Measurements from ENCODE around the gene MPZL1. TPM values are rescaled to one million over a fixed set of nuclear protein-coding genes. Genes with fewer than 3 reads are reported as not detected.
A peak's percentile ranks its signal among the peaks of the same experiment; 100 is the strongest.

MPZL1 gene
- total RNA-seq, 2 experiments from 2014 or later = 21.9 to 23.0 TPM

- CTCF ChIA-PET = no interaction called here
- Mint-ChIP-seq H3K36me3 (no peaks in the 10 kb centered on the region), H3K9me3 (no peaks in the 10 kb centered on the region), H3K4me1 (ENCODE audit: low read depth) (peaks cover 21% of the 10 kb centered on the region), H3K4me3 (no peak overlapping the region), H3K27me3 (no peaks in the 10 kb centered on the region), H3K27ac (no peak overlapping the region)
- no peak for DNase-seq
- intact Hi-C loops (cut with micrococcal nuclease) = no loop called here
- POLR2A ChIA-PET = interaction anchor here (0.6 kb wide), 1 partner anchor 35 kb away, joined by 3 read pairs; no protein-coding TSS in a partner anchor
Observed at GRCh38 chr1:167757433-167758309, 35.9 kb downstream of the MPZL1 start.

- intact Hi-C loops (cut with micrococcal nuclease) = no loop called here
Observed at GRCh38 chr1:167761400-167761799, 39.6 kb downstream of the MPZL1 start.

GRCh38 chr1:167762061-167762746 lies 40.4 kb downstream of the MPZL1 start:
- DNase-seq = peak; percentile 24
- H3K4me3 Mint-ChIP-seq = no peak overlapping the region
- H3K27me3 Mint-ChIP-seq = no peaks in the 10 kb centered on the region
- peaks cover 1% of the 10 kb centered on the region for H3K36me3 Mint-ChIP-seq
- CTCF ChIA-PET = no interaction called here
- H3K27ac Mint-ChIP-seq = peak overlapping the region; percentile 13
- H3K9me3 Mint-ChIP-seq = no peaks in the 10 kb centered on the region
- POLR2A ChIA-PET = interaction anchor here (0.8 kb wide), 1 partner anchor 45 kb away, joined by 3 read pairs; no protein-coding TSS in a partner anchor
- H3K4me1 Mint-ChIP-seq (ENCODE audit: low read depth) = peaks cover 16% of the 10 kb centered on the region
- intact Hi-C loops (cut with micrococcal nuclease) = no loop called here

More at GRCh38 chr1:167761400-167761799, 39.6 kb downstream of the MPZL1 start:
- DNase-seq = no peak
- Mint-ChIP-seq H3K9me3 (no peaks in the 10 kb centered on the region), H3K27me3 (no peaks in the 10 kb centered on the region), H3K36me3 (peaks cover 1% of the 10 kb centered on the region), H3K4me1 (ENCODE audit: low read depth) (peaks cover 16% of the 10 kb centered on the region), H3K27ac (no peak overlapping the region), H3K4me3 (no peak overlapping the region)
- CTCF ChIA-PET = interaction anchor here (0.6 kb wide), 1 partner anchor 45 kb away, joined by 3 read pairs; no protein-coding TSS in a partner anchor
- POLR2A ChIA-PET = interaction anchor here (0.8 kb wide), 1 partner anchor 45 kb away, joined by 3 read pairs; no protein-coding TSS in a partner anchor

- intact Hi-C loops (cut with micrococcal nuclease) = no loop called here
- Mint-ChIP-seq H3K36me3 (peaks cover 7% of the 10 kb centered on the region), H3K27ac (no peak overlapping the region), H3K4me1 (ENCODE audit: low read depth) (peaks cover 16% of the 10 kb centered on the region), H3K4me3 (no peak overlapping the region), H3K9me3 (no peaks in the 10 kb centered on the region), H3K27me3 (no peaks in the 10 kb centered on the region)
- CTCF ChIA-PET = no interaction called here
- POLR2A ChIA-PET = no interaction called here
- DNase-seq = no peak
Observed at GRCh38 chr1:167763525-167764220, 41.9 kb downstream of the MPZL1 start.

GRCh38 chr1:167764458-167765330 lies 42.9 kb downstream of the MPZL1 start:
- H3K4me3 Mint-ChIP-seq = no peak overlapping the region
- no peak overlapping the region for H3K27ac Mint-ChIP-seq
- POLR2A ChIA-PET = no interaction called here
- H3K36me3 Mint-ChIP-seq = peaks cover 9% of the 10 kb centered on the region
- H3K9me3 Mint-ChIP-seq = no peaks in the 10 kb centered on the region
- H3K4me1 Mint-ChIP-seq (ENCODE audit: low read depth) = peaks cover 16% of the 10 kb centered on the region
- H3K27me3 Mint-ChIP-seq = no peaks in the 10 kb centered on the region
- DNase-seq = no peak
- CTCF ChIA-PET = no interaction called here
- intact Hi-C loops (cut with micrococcal nuclease) = no loop called here

GRCh38 chr1:167765496-167765895 lies 43.7 kb downstream of the MPZL1 start:
- Mint-ChIP-seq H3K9me3 (no peaks in the 10 kb centered on the region), H3K27ac (no peak overlapping the region), H3K27me3 (no peaks in the 10 kb centered on the region), H3K4me3 (no peak overlapping the region), H3K36me3 (peaks cover 16% of the 10 kb centered on the region), H3K4me1 (ENCODE audit: low read depth) (peaks cover 16% of the 10 kb centered on the region)
- POLR2A ChIA-PET = no interaction called here
- intact Hi-C loops (cut with micrococcal nuclease) = no loop called here
- no peak for DNase-seq
- CTCF ChIA-PET = no interaction called here

- no peak for DNase-seq
- intact Hi-C loops (cut with micrococcal nuclease) = no loop called here
- Mint-ChIP-seq H3K4me3 (no peak overlapping the region), H3K27me3 (no peaks in the 10 kb centered on the region), H3K27ac (no peak overlapping the region), H3K36me3 (peaks cover 16% of the 10 kb centered on the region), H3K4me1 (ENCODE audit: low read depth) (peaks cover 11% of the 10 kb centered on the region), H3K9me3 (no peaks in the 10 kb centered on the region)
- CTCF ChIA-PET = interaction anchor here (1.5 kb wide), 1 partner anchor 13 kb away, joined by 3 read pairs; no protein-coding TSS in a partner anchor
- POLR2A ChIA-PET = no interaction called here
Observed at GRCh38 chr1:167766538-167766937, 44.8 kb downstream of the MPZL1 start.

GRCh38 chr1:167767761-167768160 lies 46.0 kb downstream of the MPZL1 start:
- H3K36me3 Mint-ChIP-seq = peaks cover 26% of the 10 kb centered on the region
- DNase-seq = no peak
- no peak overlapping the region for H3K4me3 Mint-ChIP-seq
- H3K27me3 Mint-ChIP-seq = no peaks in the 10 kb centered on the region
- H3K9me3 Mint-ChIP-seq = no peaks in the 10 kb centered on the region
- H3K27ac Mint-ChIP-seq = no peak overlapping the region
- no peaks in the 10 kb centered on the region for H3K4me1 Mint-ChIP-seq (ENCODE audit: low read depth)
- CTCF ChIA-PET = interaction anchor here (1.5 kb wide), 1 partner anchor 14 kb away, joined by 3 read pairs; no protein-coding TSS in a partner anchor
- intact Hi-C loops (cut with micrococcal nuclease) = no loop called here
- POLR2A ChIA-PET = no interaction called here

GRCh38 chr1:167770127-167770526 lies 48.3 kb downstream of the MPZL1 start:
- H3K4me1 Mint-ChIP-seq (ENCODE audit: low read depth) = peaks cover 2% of the 10 kb centered on the region
- no peak overlapping the region for H3K4me3 Mint-ChIP-seq
- intact Hi-C loops (cut with micrococcal nuclease) = no loop called here
- peaks cover 28% of the 10 kb centered on the region for H3K36me3 Mint-ChIP-seq
- no peaks in the 10 kb centered on the region for H3K9me3 Mint-ChIP-seq
- ChIA-PET POLR2A (no interaction called here), CTCF (no interaction called here)
- no peaks in the 10 kb centered on the region for H3K27me3 Mint-ChIP-seq
- no peak for DNase-seq
- no peak overlapping the region for H3K27ac Mint-ChIP-seq

- Mint-ChIP-seq H3K27me3 (no peaks in the 10 kb centered on the region), H3K4me3 (no peak overlapping the region), H3K36me3 (peaks cover 35% of the 10 kb centered on the region), H3K4me1 (ENCODE audit: low read depth) (peaks cover 17% of the 10 kb centered on the region), H3K27ac (no peak overlapping the region), H3K9me3 (no peaks in the 10 kb centered on the region)
- no peak for DNase-seq
- ChIA-PET CTCF (no interaction called here), POLR2A (no interaction called here)
- intact Hi-C loops (cut with micrococcal nuclease) = no loop called here
Observed at GRCh38 chr1:167772436-167772835, 50.7 kb downstream of the MPZL1 start.

- ChIA-PET POLR2A (no interaction called here), CTCF (no interaction called here)
- Mint-ChIP-seq H3K4me1 (ENCODE audit: low read depth) (peaks cover 18% of the 10 kb centered on the region), H3K9me3 (no peaks in the 10 kb centered on the region), H3K4me3 (no peak overlapping the region), H3K36me3 (peaks cover 33% of the 10 kb centered on the region), H3K27ac (no peak overlapping the region), H3K27me3 (no peaks in the 10 kb centered on the region)
- DNase-seq = no peak
- intact Hi-C loops (cut with micrococcal nuclease) = no loop called here
Observed at GRCh38 chr1:167773516-167773915, 51.7 kb downstream of the MPZL1 start.
